ENCODE data around the gene CDYL2. TPM values are rescaled to one million over a fixed set of nuclear protein-coding genes. Genes with fewer than 3 reads are reported as not detected.

CDYL2 gene
- total RNA-seq, 1 donor from 2014 or later = 3.0 TPM

DNA sequence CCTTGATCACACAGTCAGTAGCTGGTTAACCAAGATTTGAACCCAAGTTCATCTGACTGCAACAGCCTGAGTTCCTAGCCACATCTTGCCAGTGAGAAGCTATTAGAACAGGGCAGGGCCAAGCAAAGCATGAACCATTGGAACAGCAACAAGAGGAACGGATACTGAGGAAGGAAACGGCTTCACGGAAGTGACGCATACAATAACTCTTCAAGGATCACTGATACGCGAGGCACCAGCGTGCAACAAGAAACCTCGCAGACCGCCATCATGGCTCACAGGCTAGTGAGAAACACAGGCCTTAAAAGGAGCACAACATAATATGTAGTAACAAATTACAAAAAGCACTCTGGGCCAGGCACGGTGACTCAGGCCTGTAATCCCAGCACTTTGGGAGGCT lies 114.9 kb downstream of the CDYL2 start:
- Mint-ChIP-seq H3K9me3 (no peaks in the 10 kb centered on the region), H3K27ac (no peak overlapping the region), H3K4me1 (no peaks in the 10 kb centered on the region), H3K27me3 (ENCODE audit: low read depth) (peaks cover 27% of the 10 kb centered on the region), H3K4me3 (no peak overlapping the region), H3K36me3 (no peaks in the 10 kb centered on the region)
- no peak for DNase-seq (ENCODE audit: low spot score in 2 of 2, unreplicated experiment in 2 of 2)
- no peak for TF ChIP-seq CTCF (IDR thresholded peaks at IDR 0.05; ENCODE audit: unreplicated experiment)

DNA sequence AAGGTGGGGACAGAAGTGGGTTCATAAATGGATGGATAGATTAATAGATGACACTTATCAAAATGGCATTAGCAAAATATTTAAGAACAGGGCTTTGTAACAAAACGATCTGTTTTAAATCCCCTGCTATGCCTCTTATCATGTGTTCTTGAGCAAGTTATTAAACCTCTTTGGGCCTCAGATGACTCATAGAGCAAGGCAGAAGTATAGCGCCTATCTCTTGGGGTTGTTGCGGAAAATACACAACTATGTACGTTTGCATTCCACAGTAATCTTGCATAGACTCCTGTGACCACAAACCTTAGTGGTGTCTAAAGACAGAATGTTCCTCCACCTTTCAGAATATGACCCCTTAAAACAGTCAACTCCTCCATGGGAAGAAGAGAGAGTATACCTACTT lies 116.8 kb downstream of the CDYL2 start:
- no peaks in the 10 kb centered on the region for H3K36me3 Mint-ChIP-seq
- no peaks in the 10 kb centered on the region for H3K4me1 Mint-ChIP-seq
- TF ChIP-seq CTCF (IDR thresholded peaks at IDR 0.05; ENCODE audit: unreplicated experiment) = no peak
- no peaks in the 10 kb centered on the region for H3K9me3 Mint-ChIP-seq
- H3K4me3 Mint-ChIP-seq = no peak overlapping the region
- H3K27ac Mint-ChIP-seq = no peak overlapping the region
- peaks cover 19% of the 10 kb centered on the region for H3K27me3 Mint-ChIP-seq (ENCODE audit: low read depth)
- DNase-seq (ENCODE audit: low spot score in 2 of 2, unreplicated experiment in 2 of 2) = no peak

GRCh38 chr16:80684906-80685305 lies 119.5 kb downstream of the CDYL2 start:
- Mint-ChIP-seq H3K27ac (no peak overlapping the region), H3K27me3 (ENCODE audit: low read depth) (peaks cover 6% of the 10 kb centered on the region), H3K9me3 (peaks cover 5% of the 10 kb centered on the region), H3K4me1 (no peaks in the 10 kb centered on the region), H3K36me3 (no peaks in the 10 kb centered on the region), H3K4me3 (no peak overlapping the region)
- no peak for DNase-seq (ENCODE audit: low spot score in 2 of 2, unreplicated experiment in 2 of 2)
- TF ChIP-seq CTCF (IDR thresholded peaks at IDR 0.05; ENCODE audit: unreplicated experiment) = no peak

DNA sequence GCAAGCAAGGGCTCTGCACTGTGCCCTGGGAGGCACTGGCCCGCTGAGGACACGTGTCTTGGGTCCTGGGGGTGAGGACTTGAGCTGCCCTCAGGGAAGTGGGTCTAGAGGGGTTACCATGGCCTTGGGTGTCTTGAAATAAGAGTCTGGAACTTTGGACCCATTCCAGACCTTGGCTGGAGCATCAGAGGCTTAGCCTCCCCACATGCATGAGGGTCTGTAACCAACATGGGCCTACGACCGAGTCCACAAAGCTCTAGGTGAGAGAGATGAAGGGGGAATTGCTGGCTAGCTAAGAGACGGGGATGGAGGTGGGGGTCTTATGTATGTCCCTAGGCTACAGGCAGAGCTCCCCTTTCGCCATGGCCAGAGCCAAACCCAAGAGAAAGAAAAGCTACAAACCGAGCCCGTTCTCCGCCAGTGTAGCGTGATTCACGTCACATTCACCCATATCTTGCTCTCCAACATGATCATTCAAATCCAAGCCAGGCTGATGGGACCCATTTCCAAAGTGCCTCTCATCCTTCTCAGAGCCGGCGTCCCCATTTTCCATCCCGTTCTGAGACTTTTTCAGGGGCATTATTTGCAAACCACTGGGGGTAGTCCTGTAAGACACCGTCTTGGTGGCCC lies 120.1 kb downstream of the CDYL2 start:
- Mint-ChIP-seq H3K4me3 (no peak overlapping the region), H3K9me3 (peaks cover 12% of the 10 kb centered on the region), H3K27me3 (ENCODE audit: low read depth) (peaks cover 6% of the 10 kb centered on the region), H3K27ac (no peak overlapping the region), H3K4me1 (no peaks in the 10 kb centered on the region), H3K36me3 (no peaks in the 10 kb centered on the region)
- TF ChIP-seq CTCF (IDR thresholded peaks at IDR 0.05; ENCODE audit: unreplicated experiment) = no peak
- DNase-seq (ENCODE audit: low spot score in 2 of 2, unreplicated experiment in 2 of 2) = no peak

GRCh38 chr16:80683646-80684045 lies 120.8 kb downstream of the CDYL2 start:
- H3K9me3 Mint-ChIP-seq = peaks cover 12% of the 10 kb centered on the region
- no peaks in the 10 kb centered on the region for H3K36me3 Mint-ChIP-seq
- TF ChIP-seq CTCF (IDR thresholded peaks at IDR 0.05; ENCODE audit: unreplicated experiment) = no peak
- no peak for DNase-seq (ENCODE audit: low spot score in 2 of 2, unreplicated experiment in 2 of 2)
- no peaks in the 10 kb centered on the region for H3K4me1 Mint-ChIP-seq
- no peak overlapping the region for H3K27ac Mint-ChIP-seq
- H3K27me3 Mint-ChIP-seq (ENCODE audit: low read depth) = peaks cover 6% of the 10 kb centered on the region
- H3K4me3 Mint-ChIP-seq = no peak overlapping the region
